Measurements from ENCODE around the gene SMARCA5. TPM values are rescaled to one million over a fixed set of nuclear protein-coding genes. Genes with fewer than 3 reads are reported as not detected.
A peak's percentile ranks its signal among the peaks of the same experiment; 100 is the strongest.

Gene SMARCA5
- total RNA-seq, 1 experiment from 2014 or later = 77.1 TPM

- H3K27ac ChIP-seq (ENCODE audit: low read depth, low read length, poor library complexity, severe bottlenecking) = no peak overlapping the region
- CTCF ChIA-PET = no interaction called here
- H3K4me1 ChIP-seq (ENCODE audit: insufficient read depth, low read length, poor library complexity, severe bottlenecking) = no peaks in the 10 kb centered on the region
- no peaks in the 10 kb centered on the region for H3K27me3 ChIP-seq (replicated peaks; ENCODE audit: insufficient read depth, low read depth, low read length, poor library complexity)
- BruUV-seq (replicated peaks) = no TSS peak
- no peak overlapping the region for H3K4me3 ChIP-seq (ENCODE audit: low read depth, low read length, poor library complexity, severe bottlenecking)
- TF ChIP-seq EZH2 (IDR thresholded peaks at IDR 0.05; ENCODE audit: borderline replicate concordance, low read depth, low read length, poor library complexity, severe bottlenecking) (no peak), CTCF (conservative IDR thresholded peaks at IDR 0.05; ENCODE audit: low read depth, low read length) (no peak)
- H3K9me3 ChIP-seq (ENCODE audit: low read depth, low read length, poor library complexity, severe bottlenecking) = no peaks in the 10 kb centered on the region
- POLR2A ChIA-PET (ENCODE audit: low non-redundant PET) = no interaction called here
- DNase-seq (ENCODE audit: low spot score) = peak; percentile 13
- no peaks in the 10 kb centered on the region for H3K36me3 ChIP-seq (ENCODE audit: insufficient read depth, low read length, poor library complexity, severe bottlenecking)
- intact Hi-C loops (cut with micrococcal nuclease; ENCODE audit: unreplicated experiment) = no loop called here
Observed at GRCh38 chr4:143575331-143575730, 61.8 kb downstream of the SMARCA5 start.

- no peaks in the 10 kb centered on the region for H3K27me3 ChIP-seq (replicated peaks; ENCODE audit: insufficient read depth, low read depth, low read length, poor library complexity)
- H3K36me3 ChIP-seq (ENCODE audit: insufficient read depth, low read length, poor library complexity, severe bottlenecking) = no peaks in the 10 kb centered on the region
- no peak overlapping the region for H3K4me3 ChIP-seq (ENCODE audit: low read depth, low read length, poor library complexity, severe bottlenecking)
- no peak overlapping the region for H3K27ac ChIP-seq (ENCODE audit: low read depth, low read length, poor library complexity, severe bottlenecking)
- BruUV-seq (replicated peaks) = no TSS peak
- peaks cover 7% of the 10 kb centered on the region for H3K9me3 ChIP-seq (ENCODE audit: low read depth, low read length, poor library complexity, severe bottlenecking)
- TF ChIP-seq EZH2 (IDR thresholded peaks at IDR 0.05; ENCODE audit: borderline replicate concordance, low read depth, low read length, poor library complexity, severe bottlenecking) (no peak), CTCF (conservative IDR thresholded peaks at IDR 0.05; ENCODE audit: low read depth, low read length) (peak; percentile 28; the same call in 1 of the 2 replicates)
- H3K4me1 ChIP-seq (ENCODE audit: insufficient read depth, low read length, poor library complexity, severe bottlenecking) = no peaks in the 10 kb centered on the region
- intact Hi-C loops (cut with micrococcal nuclease; ENCODE audit: unreplicated experiment) = no loop called here
- ChIA-PET CTCF (interaction anchor here (0.6 kb wide), 1 partner anchor 698 kb away, joined by 7 read pairs; no protein-coding TSS in a partner anchor), POLR2A (ENCODE audit: low non-redundant PET) (no interaction called here)
- DNase-seq (ENCODE audit: low spot score) = peak; percentile 24
Observed at GRCh38 chr4:143581331-143581946, 67.9 kb downstream of the SMARCA5 start.

- intact Hi-C loops (cut with micrococcal nuclease; ENCODE audit: unreplicated experiment) = no loop called here
- H3K27ac ChIP-seq (ENCODE audit: low read depth, low read length, poor library complexity, severe bottlenecking) = no peak overlapping the region
Observed at GRCh38 chr4:143585548-143585947, 72.0 kb downstream of the SMARCA5 start.

More at GRCh38 chr4:143585548-143585947, 72.0 kb downstream of the SMARCA5 start:
- Histone ChIP-seq H3K9me3 (ENCODE audit: low read depth, low read length, poor library complexity, severe bottlenecking) (peaks cover 7% of the 10 kb centered on the region), H3K4me3 (ENCODE audit: low read depth, low read length, poor library complexity, severe bottlenecking) (no peak overlapping the region), H3K27me3 (replicated peaks; ENCODE audit: insufficient read depth, low read depth, low read length, poor library complexity) (no peaks in the 10 kb centered on the region), H3K4me1 (ENCODE audit: insufficient read depth, low read length, poor library complexity, severe bottlenecking) (no peaks in the 10 kb centered on the region), H3K36me3 (ENCODE audit: insufficient read depth, low read length, poor library complexity, severe bottlenecking) (no peaks in the 10 kb centered on the region)
- CTCF ChIA-PET = no interaction called here
- POLR2A ChIA-PET (ENCODE audit: low non-redundant PET) = no interaction called here
- no TSS peak for BruUV-seq (replicated peaks)
- DNase-seq (ENCODE audit: low spot score) = no peak
- TF ChIP-seq EZH2 (IDR thresholded peaks at IDR 0.05; ENCODE audit: borderline replicate concordance, low read depth, low read length, poor library complexity, severe bottlenecking) = no peak
- no peak for TF ChIP-seq CTCF (conservative IDR thresholded peaks at IDR 0.05; ENCODE audit: low read depth, low read length)

All from A673 (cell line).